ENCODE measurements around the gene SPTBN5. TPM values are rescaled to one million over a fixed set of nuclear protein-coding genes. Genes with fewer than 3 reads are reported as not detected.

SPTBN5 gene
- total RNA-seq, 6 experiments from 2014 or later: 0.16 to 0.34 (median 0.24) TPM

DNA sequence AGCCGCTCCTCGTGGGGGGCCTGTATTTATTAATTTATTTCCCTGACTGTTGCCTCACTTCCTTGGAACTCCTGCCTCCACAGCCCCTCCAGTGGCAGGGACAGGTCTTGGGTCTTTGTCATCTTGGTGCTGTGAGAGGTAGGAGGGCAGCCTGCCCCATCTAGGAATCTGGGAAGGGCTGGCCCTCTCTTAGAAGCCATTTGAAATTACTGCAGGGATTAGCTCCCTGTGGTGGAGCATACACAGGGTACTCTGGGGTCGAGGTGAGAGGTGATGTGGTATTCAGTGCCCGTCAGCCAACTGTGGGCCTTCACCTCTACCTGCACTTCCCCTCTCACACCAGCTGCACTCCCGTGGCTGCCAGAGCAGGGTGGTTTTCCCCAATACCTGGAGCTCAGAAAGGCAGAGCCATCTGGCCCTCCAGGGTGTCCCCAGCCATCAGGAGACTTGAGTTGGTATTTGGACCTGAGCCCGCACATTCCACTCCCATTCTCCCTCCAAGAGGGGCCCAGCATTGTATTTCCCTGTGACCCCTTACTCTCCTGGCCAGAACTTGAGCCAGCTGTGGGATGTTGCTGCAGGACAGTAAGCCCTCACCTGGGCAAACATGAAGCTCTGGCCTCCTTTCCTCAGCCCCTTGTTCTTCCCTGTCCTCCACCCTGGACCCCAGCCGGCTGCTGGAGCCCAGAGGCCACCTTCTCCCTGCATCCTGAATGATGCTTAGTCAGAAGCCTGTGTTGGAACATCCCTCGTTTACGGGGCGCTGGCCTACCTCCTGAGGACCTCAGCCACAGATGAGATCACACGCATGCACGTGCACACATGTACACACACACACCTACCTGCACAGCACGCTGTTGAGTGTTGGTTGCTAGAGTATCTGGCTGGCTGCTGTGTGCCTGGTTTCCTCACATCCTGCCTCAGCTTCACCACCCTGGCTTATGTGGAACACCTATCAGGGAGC, 68.0 kb downstream of the SPTBN5 start:
- no peak for DNase-seq
- peaks cover 15% of the 10 kb centered on the region for H3K4me1 Mint-ChIP-seq (ENCODE audit: low read depth)
- no peak overlapping the region for H3K27ac Mint-ChIP-seq
- H3K4me3 Mint-ChIP-seq: no peak overlapping the region
- TF ChIP-seq, protein P1, sequence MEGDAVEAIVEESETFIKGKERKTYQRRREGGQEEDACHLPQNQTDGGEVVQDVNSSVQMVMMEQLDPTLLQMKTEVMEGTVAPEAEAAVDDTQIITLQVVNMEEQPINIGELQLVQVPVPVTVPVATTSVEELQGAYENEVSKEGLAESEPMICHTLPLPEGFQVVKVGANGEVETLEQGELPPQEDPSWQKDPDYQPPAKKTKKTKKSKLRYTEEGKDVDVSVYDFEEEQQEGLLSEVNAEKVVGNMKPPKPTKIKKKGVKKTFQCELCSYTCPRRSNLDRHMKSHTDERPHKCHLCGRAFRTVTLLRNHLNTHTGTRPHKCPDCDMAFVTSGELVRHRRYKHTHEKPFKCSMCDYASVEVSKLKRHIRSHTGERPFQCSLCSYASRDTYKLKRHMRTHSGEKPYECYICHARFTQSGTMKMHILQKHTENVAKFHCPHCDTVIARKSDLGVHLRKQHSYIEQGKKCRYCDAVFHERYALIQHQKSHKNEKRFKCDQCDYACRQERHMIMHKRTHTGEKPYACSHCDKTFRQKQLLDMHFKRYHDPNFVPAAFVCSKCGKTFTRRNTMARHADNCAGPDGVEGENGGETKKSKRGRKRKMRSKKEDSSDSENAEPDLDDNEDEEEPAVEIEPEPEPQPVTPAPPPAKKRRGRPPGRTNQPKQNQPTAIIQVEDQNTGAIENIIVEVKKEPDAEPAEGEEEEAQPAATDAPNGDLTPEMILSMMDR (IDR thresholded peaks at IDR 0.05): 0 out of 2 replicates have a peak, but pooled peaks have one; percentile 9
- H3K9me3 Mint-ChIP-seq: no peaks in the 10 kb centered on the region
- peaks cover 6% of the 10 kb centered on the region for H3K27me3 Mint-ChIP-seq (ENCODE audit: insufficient read depth)
- peaks cover 5% of the 10 kb centered on the region; the same call in 1 of the 2 replicates for H3K36me3 Mint-ChIP-seq (ENCODE audit: low read depth)

DNA sequence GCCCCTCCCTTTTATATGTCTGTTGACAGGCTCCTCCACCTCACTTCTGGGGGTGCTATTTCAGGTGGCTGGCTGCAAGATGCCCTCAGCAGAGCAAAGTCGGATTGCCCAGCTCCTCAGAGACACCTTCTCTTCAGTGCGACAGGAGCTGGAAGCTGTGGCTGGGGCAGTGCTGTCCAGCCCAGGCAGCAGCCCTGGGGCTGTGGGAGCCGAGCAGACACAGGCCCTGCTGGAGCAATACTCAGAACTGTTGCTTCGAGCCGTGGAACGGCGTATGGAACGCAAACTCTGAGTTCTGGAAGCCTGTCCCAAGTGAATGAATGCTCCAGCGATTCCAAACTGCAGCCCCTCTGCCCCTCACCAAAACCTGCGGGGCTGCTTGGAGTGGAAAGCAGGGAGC, 68.7 kb downstream of the SPTBN5 start:
- Mint-ChIP-seq H3K4me1 (ENCODE audit: low read depth) (peaks cover 15% of the 10 kb centered on the region), H3K36me3 (ENCODE audit: low read depth) (peaks cover 5% of the 10 kb centered on the region; the same call in 1 of the 2 replicates), H3K4me3 (no peak overlapping the region), H3K27ac (no peak overlapping the region), H3K9me3 (no peaks in the 10 kb centered on the region), H3K27me3 (ENCODE audit: insufficient read depth) (peaks cover 4% of the 10 kb centered on the region)
- DNase-seq: no peak
- TF ChIP-seq, protein P1 (IDR thresholded peaks at IDR 0.05): no peak

DNA sequence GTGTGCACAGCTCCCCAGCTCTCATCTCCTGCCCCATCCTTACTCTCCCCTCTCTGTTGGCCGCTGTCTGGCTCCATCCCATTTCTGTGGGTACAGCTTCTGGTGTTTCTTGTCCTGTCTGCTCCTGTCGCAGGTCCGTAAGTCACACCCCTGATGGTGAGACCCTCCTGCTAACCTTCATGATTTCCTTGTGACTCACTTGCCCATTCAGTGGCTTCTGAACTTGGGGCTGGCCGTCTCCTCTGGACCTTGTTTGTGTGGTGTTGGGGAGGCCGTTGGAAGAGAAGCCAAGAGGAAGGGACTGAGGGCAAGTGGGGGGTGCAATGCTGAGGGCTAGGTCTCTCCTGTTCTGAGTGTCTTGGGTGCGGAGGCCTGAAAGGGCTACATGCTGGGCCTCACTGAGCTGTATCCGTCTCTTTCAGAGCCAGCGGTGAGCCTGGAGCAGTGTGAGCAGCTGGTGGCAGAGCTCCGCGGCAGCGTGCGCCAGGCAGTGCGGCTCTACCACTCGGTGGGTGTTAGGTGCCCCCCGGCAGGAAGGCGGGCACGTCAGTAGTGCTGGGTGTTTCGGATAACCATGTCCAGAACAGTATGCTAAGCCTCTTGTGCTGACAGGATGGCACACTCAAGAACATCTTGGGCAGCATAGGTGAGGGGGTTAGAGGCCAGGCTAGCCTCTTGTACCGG, 69.6 kb downstream of the SPTBN5 start:
- no peak overlapping the region for H3K27ac Mint-ChIP-seq
- no peak overlapping the region for H3K4me3 Mint-ChIP-seq
- no peak for DNase-seq
- H3K36me3 Mint-ChIP-seq (ENCODE audit: low read depth): peaks cover 12% of the 10 kb centered on the region; the same call in 1 of the 2 replicates
- H3K27me3 Mint-ChIP-seq (ENCODE audit: insufficient read depth): peaks cover 4% of the 10 kb centered on the region
- TF ChIP-seq, protein P1 (IDR thresholded peaks at IDR 0.05): no peak
- peaks cover 21% of the 10 kb centered on the region for H3K4me1 Mint-ChIP-seq (ENCODE audit: low read depth)
- no peaks in the 10 kb centered on the region for H3K9me3 Mint-ChIP-seq

DNA sequence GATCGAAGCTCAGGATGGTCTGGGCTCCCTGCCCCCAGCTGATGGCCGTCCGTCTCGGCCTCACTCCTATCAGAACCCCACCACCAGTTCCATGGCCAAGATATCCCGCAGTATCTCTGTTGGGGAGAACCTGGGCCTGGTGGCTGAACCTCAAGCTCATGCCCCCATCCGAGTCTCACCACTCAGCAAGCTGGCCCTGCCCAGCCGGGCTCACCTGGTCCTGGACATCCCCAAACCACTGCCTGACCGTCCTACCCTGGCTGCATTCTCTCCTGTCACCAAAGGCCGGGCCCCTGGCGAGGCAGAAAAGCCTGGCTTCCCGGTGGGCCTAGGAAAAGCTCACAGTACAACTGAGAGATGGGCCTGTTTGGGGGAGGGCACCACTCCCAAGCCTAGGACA, 70.4 kb downstream of the SPTBN5 start:
- TF ChIP-seq, protein P1 (IDR thresholded peaks at IDR 0.05): no peak
- no peak overlapping the region for H3K27ac Mint-ChIP-seq
- peaks cover 4% of the 10 kb centered on the region for H3K27me3 Mint-ChIP-seq (ENCODE audit: insufficient read depth)
- H3K4me3 Mint-ChIP-seq: no peak overlapping the region
- peaks cover 15% of the 10 kb centered on the region for H3K4me1 Mint-ChIP-seq (ENCODE audit: low read depth)
- no peaks in the 10 kb centered on the region for H3K9me3 Mint-ChIP-seq
- no peak for DNase-seq
- H3K36me3 Mint-ChIP-seq (ENCODE audit: low read depth): peaks cover 14% of the 10 kb centered on the region; the same call in 1 of the 2 replicates

DNA sequence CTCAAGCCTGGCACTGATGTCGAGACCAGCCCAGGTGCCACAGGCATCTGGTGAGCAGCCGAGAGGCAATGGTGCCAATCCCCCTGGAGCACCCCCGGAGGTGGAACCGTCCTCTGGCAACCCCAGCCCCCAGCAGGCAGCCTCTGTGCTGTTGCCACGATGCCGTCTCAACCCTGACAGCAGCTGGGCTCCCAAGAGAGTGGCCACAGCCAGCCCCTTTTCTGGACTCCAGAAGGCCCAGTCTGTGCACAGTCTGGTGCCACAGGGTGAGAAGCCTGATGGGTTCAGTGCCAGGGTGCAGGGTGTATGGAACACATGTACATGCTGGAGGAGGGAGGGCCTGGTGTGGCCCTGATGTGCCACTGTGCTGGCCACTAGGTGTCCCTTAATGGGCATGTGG, 70.9 kb downstream of the SPTBN5 start:
- peaks cover 4% of the 10 kb centered on the region; the same call in 1 of the 2 replicates for H3K27me3 Mint-ChIP-seq (ENCODE audit: insufficient read depth)
- TF ChIP-seq, protein P1 (IDR thresholded peaks at IDR 0.05): peak; percentile 36
- peaks cover 14% of the 10 kb centered on the region; the same call in 1 of the 2 replicates for H3K36me3 Mint-ChIP-seq (ENCODE audit: low read depth)
- no peak overlapping the region for H3K27ac Mint-ChIP-seq
- peaks cover 13% of the 10 kb centered on the region for H3K4me1 Mint-ChIP-seq (ENCODE audit: low read depth)
- no peak overlapping the region for H3K4me3 Mint-ChIP-seq
- no peak for DNase-seq
- no peaks in the 10 kb centered on the region for H3K9me3 Mint-ChIP-seq
